K562 (cell line): ENCODE data around the gene BLOC1S3. TPM values are rescaled to one million over a fixed set of nuclear protein-coding genes. Genes with fewer than 3 reads are reported as not detected.

ENCODE experiments used
- ATAC-seq: fragments of 200-7000 bp; cut with Tn5 transposase; 3 replicates; pipeline ENCODE4 v1.9.1; 2020; ENCODE audit warnings: moderate library complexity
- BruUV-seq: library from RNA; stranded (reverse); fragments of 400-500 nt; replicated peaks from 2 replicates; lab custom pipeline; 2021; lab: Mats Ljungman, UMichigan
- CTCF ChIA-PET: fragments of 300-600 bp; formaldehyde crosslinking; extraction: SDS; loops from one replicate; lab custom pipeline; 2021; ENCODE audit warnings: low intra/inter-chr PET ratio; lab: Yijun Ruan, JAX
- POLR2A ChIA-PET: fragments of 300-600, 350-650 bp; sonication (Branson Sonifier 250); formaldehyde crosslinking; extraction: SDS; loops from one replicate; lab custom pipeline; 2021; ENCODE audit warnings: antibody characterized with exemption, inconsistent platforms; lab: Yijun Ruan, JAX
- DNase-seq, 4 experiments: peaks; one replicate each; pipeline versions ENCODE4 v3.0.0 to v3.0.0-alpha.2; 2011 to 2018; ENCODE audit warnings: low spot score in 3 of 4, mixed read lengths in 3 of 4; ENCODE audit errors: extremely low read depth in 1 of 4
- FAIRE-seq: peaks from 2 replicates; lab custom pipeline; 2011; peaks lifted over from hg19 to GRCh38; lab: Jason Lieb, UNC
- H2AFZ ChIP-seq: 2 replicates; pipeline ENCODE4 v1.6.0; 2011; ENCODE audit warnings: low read depth, low read length, control low read depth, inconsistent platforms
- H3K27ac ChIP-seq: fragments of 200-600 bp; 3 replicates; pipeline ENCODE4 v1.8.0; 2011; ENCODE audit warnings: low read depth, mild to moderate bottlenecking, control low read depth, inconsistent platforms, low read length, moderate library complexity, mixed read lengths; ENCODE audit errors: extremely low read depth
- H3K27me3 ChIP-seq, 2 experiments: fragments of 300-600 bp in 1 of 2; 2 replicates in 1 of 2; 3 replicates in 1 of 2; pipeline versions ENCODE4 v1.6.0 to v1.8.0; 2011; ENCODE audit warnings: inconsistent platforms in 2 of 2, low read length in 2 of 2, mild to moderate bottlenecking in 1 of 2, mixed read lengths in 1 of 2, moderate library complexity in 1 of 2; ENCODE audit not compliant: control insufficient read depth in 2 of 2, insufficient read depth in 2 of 2
- H3K36me3 ChIP-seq: fragments of 300-600 bp; 3 replicates; pipeline ENCODE4 v1.8.0; 2011; ENCODE audit warnings: mild to moderate bottlenecking, low read length, inconsistent platforms; ENCODE audit not compliant: control insufficient read depth, insufficient read depth
- H3K4me1 ChIP-seq, 2 experiments: fragments of 200-600 bp in 1 of 2; replicated peaks in 1 of 2; 2 replicates in 1 of 2; 3 replicates in 1 of 2; pipeline versions ENCODE4 v1.5.1 to v1.8.0; 2011; ENCODE audit warnings: inconsistent platforms in 2 of 2, low read length in 2 of 2, mild to moderate bottlenecking in 1 of 2, mixed read lengths in 1 of 2, moderate library complexity in 1 of 2; ENCODE audit not compliant: control insufficient read depth in 2 of 2, insufficient read depth in 2 of 2
- H3K4me2 ChIP-seq: 2 replicates; pipeline ENCODE4 v1.6.1; 2011; ENCODE audit warnings: low read length, control low read depth, inconsistent platforms, mixed read lengths; ENCODE audit not compliant: insufficient read depth
- H3K4me3 ChIP-seq: fragments of 200-600 bp; sonication (generic), shearing (Covaris generic); 2 replicates; pipeline ENCODE4 v1.5.1; 2016; ENCODE audit warnings: control low read depth, inconsistent platforms
- H3K79me2 ChIP-seq: fragments of 200-600 bp; 3 replicates; pipeline ENCODE4 v1.8.0; 2011; ENCODE audit warnings: low read length, inconsistent platforms; ENCODE audit not compliant: control insufficient read depth, insufficient read depth
- H3K9ac ChIP-seq, 2 experiments: 2 replicates each; pipeline versions ENCODE4 v1.6.0 to v1.6.1; 2011; ENCODE audit warnings: low read depth in 2 of 2, low read length in 2 of 2, control low read depth in 1 of 2, inconsistent platforms in 1 of 2, mild to moderate bottlenecking in 1 of 2, mixed read lengths in 1 of 2; ENCODE audit not compliant: insufficient read depth in 1 of 2
- H3K9me1 ChIP-seq: one replicate; pipeline ENCODE4 v1.6.0; 2011; ENCODE audit warnings: inconsistent platforms, mild to moderate bottlenecking, low read length, moderate library complexity; ENCODE audit not compliant: control insufficient read depth, insufficient read depth
- H3K9me3 ChIP-seq: replicated peaks from 2 replicates; pipeline ENCODE4 v1.5.1; 2011; ENCODE audit warnings: low read depth, low read length, inconsistent platforms; ENCODE audit not compliant: control insufficient read depth, insufficient read depth
- H4K20me1 ChIP-seq: replicated peaks from 2 replicates; pipeline ENCODE4 v1.6.1; 2011; ENCODE audit warnings: low read length, inconsistent platforms, mixed read lengths; ENCODE audit not compliant: control insufficient read depth, insufficient read depth
- POLR2G ChIP-seq: fragments of 200-400 bp; formaldehyde crosslinking; IDR thresholded peaks from 2 replicates; pipeline ENCODE4 v1.6.1; 2017; ENCODE audit warnings: low read depth, mild to moderate bottlenecking, antibody characterized with exemption, low read length, moderate library complexity
- SMC3 ChIP-seq: conservative IDR thresholded peaks from 2 replicates; pipeline ENCODE4 v1.6.1; 2011; ENCODE audit warnings: low read depth, low read length, improper control_type of control experiment; ENCODE audit not compliant: insufficient read depth
- WGBS: fragments of 100-300 bp; shearing (Covaris generic); methylation state at CpG from one replicate; pipeline ENCODE4 v1.1.6; 2016; ENCODE audit warnings: low coverage, mixed read lengths; ENCODE audit not compliant: insufficient coverage; ENCODE audit errors: missing lambda C conversion rate; 5-methylcytosine and 5-hydroxymethylcytosine counted together
- in situ Hi-C: fragments of 300-500 bp; cut with MboI; formaldehyde crosslinking; loops from 4 replicates; pipeline ENCODE4 v1.15.0; 2018; ENCODE audit warnings: inconsistent platforms, mixed read lengths
- intact Hi-C: fragments of 100-400 bp; cut with micrococcal nuclease; formaldehyde crosslinking; loops from 2 replicates; pipeline ENCODE4 v1.14.2; 2022
- polyA plus RNA-seq, 8 experiments: library from polyadenylated mRNA; depleted of rRNA in 4 of 8; stranded (reverse) in 5 of 8; unstranded in 3 of 8; fragments of >200 nt; fragmentation: Nextera tagmentation in 2 of 8; fragmentation: Illumina TruSeq in 1 of 8; extraction: Ambion mirVana in 2 of 8; extraction: Trizol in 1 of 8; gene quantifications; 2 replicates each; pipeline versions ENCODE4 v1.2.1 to v1.2.3, GENCODE V29; 2011 to 2014; ENCODE audit warnings: inconsistent platforms in 1 of 8, missing spikeins in 1 of 8
- total RNA-seq, 7 experiments: library from RNA; depleted of rRNA in 6 of 7; stranded (reverse); fragments of >200 nt in 6 of 7; fragmentation: Illumina TruSeq in 2 of 7; extraction: Trizol in 2 of 7; gene quantifications; 2 replicates each; pipeline versions ENCODE4 v1.2.1 to v1.2.3, GENCODE V29; 2011 to 2021; ENCODE audit warnings: low replicate concordance in 1 of 7
- TF ChIP-seq, protein P1 (sequence below): fragments of 250-450 bp; sonication (Bioruptor Pico); IDR thresholded peaks from 2 replicates; pipeline ENCODE4 v1.8.0; 2021; ENCODE audit warnings: moderate library complexity, mild to moderate bottlenecking, inconsistent platforms

The BLOC1S3 gene
- total and polyA plus RNA-seq, 9 of the 15 experiments (the other 6 are each of a cell fraction or from before 2014, with no cell fraction given): 3.9 to 20.2 (median 10.4) TPM

DNA sequence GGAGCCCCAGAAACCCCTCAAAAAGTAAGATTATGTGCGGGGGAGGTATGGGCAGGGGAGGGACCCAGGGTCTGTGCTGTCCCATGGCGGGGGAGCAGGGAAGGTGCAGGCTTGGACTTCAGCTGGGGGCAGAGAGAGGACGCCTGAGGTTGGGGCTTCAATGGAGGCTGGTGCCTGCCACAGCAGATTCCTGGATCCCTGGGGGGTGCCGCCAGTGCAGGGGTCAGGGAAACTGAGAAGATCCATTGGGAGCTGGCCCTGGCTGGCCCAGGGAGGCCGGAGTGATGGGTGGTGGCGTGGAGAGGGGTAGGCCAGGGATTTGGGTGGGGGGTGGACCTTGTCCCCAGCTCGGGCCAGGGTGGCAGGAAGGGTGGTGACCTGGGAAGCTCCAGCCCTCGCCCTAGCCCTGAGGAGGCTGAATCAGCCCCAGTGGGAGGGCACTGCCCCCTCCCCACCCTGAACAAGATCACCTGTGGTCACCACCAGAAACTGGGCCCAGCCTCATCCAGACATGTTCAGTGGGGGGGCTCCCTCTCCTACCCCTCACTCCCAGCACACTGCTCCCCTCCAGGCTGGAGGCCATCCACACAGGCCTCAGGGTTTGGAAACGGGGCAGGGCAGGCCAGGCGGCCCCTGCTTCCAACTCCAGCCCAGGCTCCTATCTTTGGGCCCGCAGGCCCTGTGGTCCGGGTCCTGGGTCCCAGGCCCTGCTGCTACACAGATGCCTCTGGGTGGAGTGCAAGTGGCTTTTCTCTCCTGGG, 19.2 kb upstream of the BLOC1S3 start:
- Histone ChIP-seq H3K9me1 (no peaks in the 10 kb centered on the region), H3K9me3 (no peaks in the 10 kb centered on the region), H3K79me2 (no peaks in the 10 kb centered on the region), H3K4me3 (no peak overlapping the region), H3K27me3 (peaks cover 6 to 26% of the 10 kb centered on the region in 2 experiments; a peak in 4 of 5 replicates), H3K36me3 (no peaks in the 10 kb centered on the region), H3K4me2 (no peak overlapping the region), H3K27ac (no peak overlapping the region), H3K4me1 (peaks cover 3 to 70% of the 10 kb centered on the region in 2 experiments; a peak in 4 of 5 replicates), H2AFZ (no peak overlapping the region), H3K9ac (no peak overlapping the region), H4K20me1 (peaks cover 18% of the 10 kb centered on the region)
- CTCF ChIA-PET: no interaction called here
- DNase-seq: no peak
- POLR2A ChIA-PET: interaction anchor here (1.4 kb wide), 1 partner anchor 26 kb away, joined by 3 read pairs; no protein-coding TSS in a partner anchor
- intact Hi-C loops: no loop called here
- BruUV-seq: no TSS peak
- TF ChIP-seq POLR2G (peak; percentile 60; the same call in 1 of the 2 replicates), SMC3 (no peak)
- TF ChIP-seq, protein P1, sequence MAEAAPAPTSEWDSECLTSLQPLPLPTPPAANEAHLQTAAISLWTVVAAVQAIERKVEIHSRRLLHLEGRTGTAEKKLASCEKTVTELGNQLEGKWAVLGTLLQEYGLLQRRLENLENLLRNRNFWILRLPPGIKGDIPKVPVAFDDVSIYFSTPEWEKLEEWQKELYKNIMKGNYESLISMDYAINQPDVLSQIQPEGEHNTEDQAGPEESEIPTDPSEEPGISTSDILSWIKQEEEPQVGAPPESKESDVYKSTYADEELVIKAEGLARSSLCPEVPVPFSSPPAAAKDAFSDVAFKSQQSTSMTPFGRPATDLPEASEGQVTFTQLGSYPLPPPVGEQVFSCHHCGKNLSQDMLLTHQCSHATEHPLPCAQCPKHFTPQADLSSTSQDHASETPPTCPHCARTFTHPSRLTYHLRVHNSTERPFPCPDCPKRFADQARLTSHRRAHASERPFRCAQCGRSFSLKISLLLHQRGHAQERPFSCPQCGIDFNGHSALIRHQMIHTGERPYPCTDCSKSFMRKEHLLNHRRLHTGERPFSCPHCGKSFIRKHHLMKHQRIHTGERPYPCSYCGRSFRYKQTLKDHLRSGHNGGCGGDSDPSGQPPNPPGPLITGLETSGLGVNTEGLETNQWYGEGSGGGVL: no peak
- no peak for ATAC-seq
- 28% methylated on average over 11 of the region's 12 CpGs for WGBS
- FAIRE-seq: no peak
- in situ Hi-C loops: no loop called here
